SK-N-SH treated with all-trans-retinoic acid at 6 μM for 48 hours (cell line): ENCODE measurements around the gene SIN3B.

Experiments
- BACH2 ChIP-seq: fragments of 250-450 bp; sonication (Bioruptor Pico); IDR thresholded peaks from 2 replicates; pipeline ENCODE4 v1.9.0; 2021; ENCODE audit warnings: mild to moderate bottlenecking, borderline replicate concordance
- GLIS3 ChIP-seq: fragments of 250-450 bp; sonication (Bioruptor Pico); IDR thresholded peaks from 2 replicates; pipeline ENCODE4 v1.5.0; 2020; ENCODE audit warnings: mild to moderate bottlenecking, moderate library complexity
- RARB ChIP-seq: fragments of 250-450 bp; sonication (Bioruptor Pico); IDR thresholded peaks from 2 replicates; pipeline ENCODE4 v1.8.0; 2021; ENCODE audit warnings: mild to moderate bottlenecking, moderate library complexity
- SNAI2 ChIP-seq: fragments of 250-450 bp; sonication (Bioruptor Pico); IDR thresholded peaks from 2 replicates; pipeline ENCODE4 v1.5.0; 2020; ENCODE audit warnings: mild to moderate bottlenecking, moderate library complexity
- TCF4 ChIP-seq: fragments of 250-450 bp; sonication (Bioruptor Pico); IDR thresholded peaks from 2 replicates; pipeline ENCODE4 v1.8.0; 2021; ENCODE audit warnings: mild to moderate bottlenecking, moderate library complexity, borderline replicate concordance
- TOX ChIP-seq: fragments of 250-450 bp; sonication (Bioruptor Pico); IDR thresholded peaks from 2 replicates; pipeline ENCODE4 v1.8.0; 2021; ENCODE audit warnings: mild to moderate bottlenecking, moderate library complexity, borderline replicate concordance
- ZFP30 ChIP-seq: fragments of 450-650 bp; formaldehyde crosslinking; IDR thresholded peaks from 2 replicates; pipeline ENCODE4 v1.5.0; 2022; ENCODE audit warnings: mild to moderate bottlenecking, moderate library complexity
- ZNF70 ChIP-seq: fragments of 450-650 bp; formaldehyde crosslinking; IDR thresholded peaks from 2 replicates; pipeline ENCODE4 v1.5.0; 2020; ENCODE audit warnings: mild to moderate bottlenecking, moderate library complexity
- ZNF8 ChIP-seq: fragments of 450-650 bp; formaldehyde crosslinking; IDR thresholded peaks from 2 replicates; pipeline ENCODE4 v1.5.0; 2020; ENCODE audit warnings: mild to moderate bottlenecking, moderate library complexity
- TF ChIP-seq, protein P1 (sequence below): fragments of 250-450 bp; sonication (Bioruptor Pico); IDR thresholded peaks from 2 replicates; pipeline ENCODE4 v1.8.0; 2020; ENCODE audit warnings: mild to moderate bottlenecking, moderate library complexity, borderline replicate concordance
- TF ChIP-seq, protein P2 (sequence below): fragments of 250-450 bp; sonication (Bioruptor Pico); IDR thresholded peaks from 2 replicates; pipeline ENCODE4 v1.5.1; 2020; ENCODE audit warnings: low read depth, mild to moderate bottlenecking, moderate library complexity
- TF ChIP-seq, protein P3 (sequence below): fragments of 250-450 bp; sonication (Bioruptor Pico); IDR thresholded peaks from 2 replicates; pipeline ENCODE4 v1.5.0; 2020; ENCODE audit warnings: mild to moderate bottlenecking, moderate library complexity
- TF ChIP-seq, protein P4 (sequence below): fragments of 250-450 bp; sonication (Bioruptor Pico); IDR thresholded peaks from 2 replicates; pipeline ENCODE4 v1.8.0; 2021; ENCODE audit warnings: low read depth, mild to moderate bottlenecking, moderate library complexity, borderline replicate concordance

DNA sequence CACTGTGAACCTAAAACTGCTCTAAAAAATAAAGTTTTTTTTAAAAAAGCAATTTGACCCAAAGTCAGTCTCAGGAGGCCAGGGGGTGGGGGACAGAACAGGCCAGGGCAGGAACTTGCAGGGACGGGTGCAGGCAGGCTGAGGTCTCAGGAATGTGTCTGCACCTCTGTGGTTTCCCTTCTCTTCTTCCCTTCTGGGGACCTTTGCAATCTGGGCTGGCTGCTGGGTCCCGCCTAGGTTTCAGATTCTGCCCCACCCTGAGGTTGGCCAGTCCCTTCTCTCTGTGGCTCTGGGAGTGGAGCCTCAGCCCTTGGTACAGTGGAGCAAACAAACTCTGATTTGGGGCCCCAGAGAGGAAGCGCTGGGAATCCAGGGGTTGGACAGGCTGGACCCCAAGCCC lies 54.3 kb downstream of the SIN3B start:
- TF ChIP-seq ZNF8 (CRISPR knock-in tag) (no peak), RARB (CRISPR knock-in tag) (no peak), ZFP30 (CRISPR knock-in tag) (no peak), BACH2 (CRISPR knock-in tag) (no peak), GLIS3 (CRISPR knock-in tag) (no peak), TCF4 (CRISPR knock-in tag) (no peak), SNAI2 (CRISPR knock-in tag) (no peak), ZNF70 (no peak), TOX (no peak)
- TF ChIP-seq, protein P1, sequence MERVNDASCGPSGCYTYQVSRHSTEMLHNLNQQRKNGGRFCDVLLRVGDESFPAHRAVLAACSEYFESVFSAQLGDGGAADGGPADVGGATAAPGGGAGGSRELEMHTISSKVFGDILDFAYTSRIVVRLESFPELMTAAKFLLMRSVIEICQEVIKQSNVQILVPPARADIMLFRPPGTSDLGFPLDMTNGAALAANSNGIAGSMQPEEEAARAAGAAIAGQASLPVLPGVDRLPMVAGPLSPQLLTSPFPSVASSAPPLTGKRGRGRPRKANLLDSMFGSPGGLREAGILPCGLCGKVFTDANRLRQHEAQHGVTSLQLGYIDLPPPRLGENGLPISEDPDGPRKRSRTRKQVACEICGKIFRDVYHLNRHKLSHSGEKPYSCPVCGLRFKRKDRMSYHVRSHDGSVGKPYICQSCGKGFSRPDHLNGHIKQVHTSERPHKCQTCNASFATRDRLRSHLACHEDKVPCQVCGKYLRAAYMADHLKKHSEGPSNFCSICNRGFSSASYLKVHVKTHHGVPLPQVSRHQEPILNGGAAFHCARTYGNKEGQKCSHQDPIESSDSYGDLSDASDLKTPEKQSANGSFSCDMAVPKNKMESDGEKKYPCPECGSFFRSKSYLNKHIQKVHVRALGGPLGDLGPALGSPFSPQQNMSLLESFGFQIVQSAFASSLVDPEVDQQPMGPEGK (CRISPR knock-in tag): no peak
- TF ChIP-seq, protein P2, sequence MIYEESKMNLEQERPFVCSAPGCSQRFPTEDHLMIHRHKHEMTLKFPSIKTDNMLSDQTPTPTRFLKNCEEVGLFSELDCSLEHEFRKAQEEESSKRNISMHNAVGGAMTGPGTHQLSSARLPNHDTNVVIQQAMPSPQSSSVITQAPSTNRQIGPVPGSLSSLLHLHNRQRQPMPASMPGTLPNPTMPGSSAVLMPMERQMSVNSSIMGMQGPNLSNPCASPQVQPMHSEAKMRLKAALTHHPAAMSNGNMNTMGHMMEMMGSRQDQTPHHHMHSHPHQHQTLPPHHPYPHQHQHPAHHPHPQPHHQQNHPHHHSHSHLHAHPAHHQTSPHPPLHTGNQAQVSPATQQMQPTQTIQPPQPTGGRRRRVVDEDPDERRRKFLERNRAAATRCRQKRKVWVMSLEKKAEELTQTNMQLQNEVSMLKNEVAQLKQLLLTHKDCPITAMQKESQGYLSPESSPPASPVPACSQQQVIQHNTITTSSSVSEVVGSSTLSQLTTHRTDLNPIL: no peak
- TF ChIP-seq, protein P3, sequence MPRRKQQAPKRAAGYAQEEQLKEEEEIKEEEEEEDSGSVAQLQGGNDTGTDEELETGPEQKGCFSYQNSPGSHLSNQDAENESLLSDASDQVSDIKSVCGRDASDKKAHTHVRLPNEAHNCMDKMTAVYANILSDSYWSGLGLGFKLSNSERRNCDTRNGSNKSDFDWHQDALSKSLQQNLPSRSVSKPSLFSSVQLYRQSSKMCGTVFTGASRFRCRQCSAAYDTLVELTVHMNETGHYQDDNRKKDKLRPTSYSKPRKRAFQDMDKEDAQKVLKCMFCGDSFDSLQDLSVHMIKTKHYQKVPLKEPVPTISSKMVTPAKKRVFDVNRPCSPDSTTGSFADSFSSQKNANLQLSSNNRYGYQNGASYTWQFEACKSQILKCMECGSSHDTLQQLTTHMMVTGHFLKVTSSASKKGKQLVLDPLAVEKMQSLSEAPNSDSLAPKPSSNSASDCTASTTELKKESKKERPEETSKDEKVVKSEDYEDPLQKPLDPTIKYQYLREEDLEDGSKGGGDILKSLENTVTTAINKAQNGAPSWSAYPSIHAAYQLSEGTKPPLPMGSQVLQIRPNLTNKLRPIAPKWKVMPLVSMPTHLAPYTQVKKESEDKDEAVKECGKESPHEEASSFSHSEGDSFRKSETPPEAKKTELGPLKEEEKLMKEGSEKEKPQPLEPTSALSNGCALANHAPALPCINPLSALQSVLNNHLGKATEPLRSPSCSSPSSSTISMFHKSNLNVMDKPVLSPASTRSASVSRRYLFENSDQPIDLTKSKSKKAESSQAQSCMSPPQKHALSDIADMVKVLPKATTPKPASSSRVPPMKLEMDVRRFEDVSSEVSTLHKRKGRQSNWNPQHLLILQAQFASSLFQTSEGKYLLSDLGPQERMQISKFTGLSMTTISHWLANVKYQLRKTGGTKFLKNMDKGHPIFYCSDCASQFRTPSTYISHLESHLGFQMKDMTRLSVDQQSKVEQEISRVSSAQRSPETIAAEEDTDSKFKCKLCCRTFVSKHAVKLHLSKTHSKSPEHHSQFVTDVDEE (CRISPR knock-in tag): no peak
- TF ChIP-seq, protein P4, sequence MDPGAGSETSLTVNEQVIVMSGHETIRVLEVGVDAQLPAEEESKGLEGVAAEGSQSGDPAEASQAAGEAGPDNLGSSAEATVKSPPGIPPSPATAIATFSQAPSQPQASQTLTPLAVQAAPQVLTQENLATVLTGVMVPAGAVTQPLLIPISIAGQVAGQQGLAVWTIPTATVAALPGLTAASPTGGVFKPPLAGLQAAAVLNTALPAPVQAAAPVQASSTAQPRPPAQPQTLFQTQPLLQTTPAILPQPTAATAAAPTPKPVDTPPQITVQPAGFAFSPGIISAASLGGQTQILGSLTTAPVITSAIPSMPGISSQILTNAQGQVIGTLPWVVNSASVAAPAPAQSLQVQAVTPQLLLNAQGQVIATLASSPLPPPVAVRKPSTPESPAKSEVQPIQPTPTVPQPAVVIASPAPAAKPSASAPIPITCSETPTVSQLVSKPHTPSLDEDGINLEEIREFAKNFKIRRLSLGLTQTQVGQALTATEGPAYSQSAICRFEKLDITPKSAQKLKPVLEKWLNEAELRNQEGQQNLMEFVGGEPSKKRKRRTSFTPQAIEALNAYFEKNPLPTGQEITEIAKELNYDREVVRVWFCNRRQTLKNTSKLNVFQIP (CRISPR knock-in tag): no peak
